MM.1S (cell line): ENCODE data around the gene IQCK.

Experiments
- DNase-seq: peaks from one replicate; pipeline ENCODE4 v3.0.0-alpha.2; 2015
- H2AFZ ChIP-seq: fragments of 300-600 bp; sonication (generic); 2 replicates; pipeline ENCODE4 v1.6.0; 2016; ENCODE audit warnings: antibody characterized with exemption, low read length
- H3F3A ChIP-seq: fragments of 300-600 bp; sonication (generic); 2 replicates; pipeline ENCODE4 v1.6.1; 2016; ENCODE audit warnings: mild to moderate bottlenecking, antibody characterized with exemption, low read length, moderate library complexity, mixed read lengths; ENCODE audit not compliant: insufficient read depth
- H3K27ac ChIP-seq: fragments of 300-600 bp; sonication (generic); 2 replicates; pipeline ENCODE4 v1.5.1; 2016; ENCODE audit warnings: mild to moderate bottlenecking, low read length
- H3K27me3 ChIP-seq: fragments of 300-600 bp; sonication (generic); replicated peaks from 2 replicates; pipeline ENCODE4 v1.6.0; 2016; ENCODE audit warnings: low read length; ENCODE audit not compliant: insufficient read depth
- H3K36me3 ChIP-seq: fragments of 300-600 bp; sonication (generic); replicated peaks from 2 replicates; pipeline ENCODE4 v1.6.1; 2016; ENCODE audit warnings: mild to moderate bottlenecking, low read length, mixed read lengths; ENCODE audit not compliant: insufficient read depth
- H3K4me1 ChIP-seq: fragments of 300-600 bp; sonication (generic); 2 replicates; pipeline ENCODE4 v1.6.1; 2016; ENCODE audit warnings: low read length, mixed read lengths
- H3K4me2 ChIP-seq: fragments of 300-600 bp; sonication (generic); 2 replicates; pipeline ENCODE4 v1.6.0; 2016; ENCODE audit warnings: low read depth, low read length
- H3K4me3 ChIP-seq: fragments of 300-600 bp; sonication (generic); 2 replicates; pipeline ENCODE4 v1.5.1; 2016; ENCODE audit warnings: low read length, mixed read lengths
- H3K79me2 ChIP-seq: fragments of 300-600 bp; sonication (generic); 2 replicates; pipeline ENCODE4 v1.6.1; 2016; ENCODE audit warnings: mixed run types, low read length, mixed read lengths
- H3K9ac ChIP-seq: fragments of 300-600 bp; sonication (generic); 2 replicates; pipeline ENCODE4 v1.6.1; 2016; ENCODE audit warnings: low read length, mixed read lengths
- H3K9me2 ChIP-seq: fragments of 300-600 bp; sonication (generic); replicated peaks from 2 replicates; pipeline ENCODE4 v1.6.1; 2016; ENCODE audit warnings: mild to moderate bottlenecking, low read length, mixed read lengths; ENCODE audit not compliant: insufficient read depth
- H3K9me3 ChIP-seq: fragments of 300-600 bp; sonication (generic); replicated peaks from 2 replicates; pipeline ENCODE4 v1.6.1; 2016; ENCODE audit warnings: mild to moderate bottlenecking, low read length, mixed read lengths; ENCODE audit not compliant: insufficient read depth
- H4K20me1 ChIP-seq: fragments of 300-600 bp; sonication (generic); 2 replicates; pipeline ENCODE4 v1.6.1; 2016; ENCODE audit warnings: mild to moderate bottlenecking, low read length, moderate library complexity, mixed read lengths; ENCODE audit not compliant: insufficient read depth
- CTCF ChIP-seq: fragments of 300-600 bp; sonication (generic); IDR thresholded peaks from 2 replicates; pipeline ENCODE4 v1.5.1; 2016; ENCODE audit warnings: antibody characterized with exemption, low read length, mixed read lengths
- EZH2 ChIP-seq: fragments of 300-600 bp; sonication (generic); optimal IDR thresholded peaks from 2 replicates; pipeline ENCODE3; 2017; ENCODE audit warnings: low read depth, mild to moderate bottlenecking, antibody characterized with exemption, low read length, mixed read lengths
- EZH2phosphoT487 ChIP-seq: fragments of 300-600 bp; sonication (generic); IDR thresholded peaks from 2 replicates; pipeline ENCODE4 v1.6.1; 2018; ENCODE audit warnings: antibody characterized with exemption, low read length

Gene IQCK

GRCh38 chr16:19688396-19689024, 29.6 kb upstream of the IQCK start:
- DNase-seq, result no peak
- no peak overlapping the region for H3K4me2 ChIP-seq
- H3K36me3 ChIP-seq, result no peaks in the 10 kb centered on the region

GRCh38 chr16:19689342-19689741, 28.7 kb upstream of the IQCK start:
- H3K9me2 ChIP-seq, result no peaks in the 10 kb centered on the region
- DNase-seq, result no peak
- H3K27ac ChIP-seq, result no peak overlapping the region
- no peaks in the 10 kb centered on the region for H3K9me3 ChIP-seq
- H3K36me3 ChIP-seq, result no peaks in the 10 kb centered on the region
- H4K20me1 ChIP-seq, result no peaks in the 10 kb centered on the region
- no peaks in the 10 kb centered on the region for H3F3A ChIP-seq
- 0 out of 2 replicates have a peak, but pooled peaks cover 4% of the 10 kb centered on the region for H3K4me1 ChIP-seq
- no peak overlapping the region for H2AFZ ChIP-seq
- H3K9ac ChIP-seq, result no peak overlapping the region
- TF ChIP-seq EZH2phosphoT487, result no peak
- TF ChIP-seq EZH2, result no peak
- no peak for TF ChIP-seq CTCF
- no peaks in the 10 kb centered on the region for H3K27me3 ChIP-seq
- H3K4me3 ChIP-seq, result no peak overlapping the region
- no peaks in the 10 kb centered on the region for H3K79me2 ChIP-seq
- H3K4me2 ChIP-seq, result no peak overlapping the region

More at GRCh38 chr16:19688396-19689024, 29.6 kb upstream of the IQCK start:
- Histone ChIP-seq H3F3A (no peaks in the 10 kb centered on the region), H3K27ac (no peak overlapping the region), H3K9ac (no peak overlapping the region), H4K20me1 (no peaks in the 10 kb centered on the region), H3K4me1 (0 out of 2 replicates have a peak, but pooled peaks cover 4% of the 10 kb centered on the region), H3K9me2 (no peaks in the 10 kb centered on the region), H3K27me3 (no peaks in the 10 kb centered on the region), H3K9me3 (no peaks in the 10 kb centered on the region), H2AFZ (no peak overlapping the region), H3K4me3 (no peak overlapping the region), H3K79me2 (no peaks in the 10 kb centered on the region)
- no peak for TF ChIP-seq EZH2phosphoT487
- TF ChIP-seq EZH2, result no peak
- no peak for TF ChIP-seq CTCF

- Histone ChIP-seq H3K9ac (no peak overlapping the region), H3K4me2 (no peak overlapping the region), H3K4me1 (0 out of 2 replicates have a peak, but pooled peaks cover 4% of the 10 kb centered on the region), H3K9me2 (no peaks in the 10 kb centered on the region), H3K4me3 (no peak overlapping the region), H3K27ac (no peak overlapping the region), H3K79me2 (no peaks in the 10 kb centered on the region), H2AFZ (no peak overlapping the region), H3K9me3 (no peaks in the 10 kb centered on the region), H3K27me3 (no peaks in the 10 kb centered on the region), H4K20me1 (no peaks in the 10 kb centered on the region), H3K36me3 (no peaks in the 10 kb centered on the region), H3F3A (no peaks in the 10 kb centered on the region)
- TF ChIP-seq CTCF, result no peak
- TF ChIP-seq EZH2, result no peak
- TF ChIP-seq EZH2phosphoT487, result no peak
- DNase-seq, result no peak
Observed at GRCh38 chr16:19690196-19690595, 27.9 kb upstream of the IQCK start.
